Measurements from ENCODE around the gene DNAH10.

DNAH10 gene

GRCh38 chr12:123892180-123892559 lies 130.1 kb downstream of the DNAH10 start:
- H3K36me3 ChIP-seq (ENCODE audit: control insufficient read depth in 4 of 4, insufficient read depth in 4 of 4, low read length in 3 of 4), result no peaks in the 10 kb centered on the region
- 96% methylated on average over 8 of the region's 9 CpGs for WGBS (ENCODE audit: insufficient coverage)
- ChIA-PET CTCF (no interaction called here), POLR2A (no interaction called here)
- peaks cover 0 to 4% (median 0%) of the 10 kb centered on the region in 4 experiments for H3K4me1 ChIP-seq (ENCODE audit: control extremely low read depth in 1 of 4, control insufficient read depth in 4 of 4, insufficient read depth in 4 of 4, low read length in 3 of 4)
- H3K9me3 ChIP-seq (ENCODE audit: control extremely low read depth in 1 of 5, control insufficient read depth in 4 of 5, insufficient read depth in 2 of 5, low read depth in 1 of 5, low read length in 4 of 5), result no peaks in the 10 kb centered on the region
- DNase-seq, result no peak
- no peak overlapping the region for H3K27ac ChIP-seq (ENCODE audit: insufficient read depth in 1 of 2, low read depth in 1 of 2, low read length in 2 of 2, poor library complexity in 1 of 2, severe bottlenecking in 2 of 2)
- H3K27me3 ChIP-seq (replicated peaks in 2 of 5; ENCODE audit: control insufficient read depth in 4 of 5, insufficient read depth in 5 of 5, low read length in 4 of 5), result no peaks in the 10 kb centered on the region
- no peak overlapping the region for H3K4me3 ChIP-seq (ENCODE audit: control insufficient read depth in 1 of 7, extremely low read depth in 1 of 7, insufficient read depth in 4 of 7, low read depth in 2 of 7, low read length in 6 of 7)

GRCh38 chr12:123892853-123893252 lies 130.8 kb downstream of the DNAH10 start:
- H3K4me1 ChIP-seq (ENCODE audit: control extremely low read depth in 1 of 4, control insufficient read depth in 4 of 4, insufficient read depth in 4 of 4, low read length in 3 of 4), result peaks cover 0 to 4% (median 0%) of the 10 kb centered on the region in 4 experiments
- H3K9me3 ChIP-seq (ENCODE audit: control extremely low read depth in 1 of 5, control insufficient read depth in 4 of 5, insufficient read depth in 2 of 5, low read depth in 1 of 5, low read length in 4 of 5), result no peaks in the 10 kb centered on the region
- CTCF ChIA-PET, result no interaction called here
- POLR2A ChIA-PET, result no interaction called here
- 98% methylated on average over 10 of the region's 10 CpGs for WGBS (ENCODE audit: insufficient coverage)
- no peak overlapping the region for H3K27ac ChIP-seq (ENCODE audit: insufficient read depth in 1 of 2, low read depth in 1 of 2, low read length in 2 of 2, poor library complexity in 1 of 2, severe bottlenecking in 2 of 2)
- DNase-seq, result no peak
- H3K36me3 ChIP-seq (ENCODE audit: control insufficient read depth in 4 of 4, insufficient read depth in 4 of 4, low read length in 3 of 4), result no peaks in the 10 kb centered on the region
- no peaks in the 10 kb centered on the region for H3K27me3 ChIP-seq (replicated peaks in 2 of 5; ENCODE audit: control insufficient read depth in 4 of 5, insufficient read depth in 5 of 5, low read length in 4 of 5)
- H3K4me3 ChIP-seq (ENCODE audit: control insufficient read depth in 1 of 7, extremely low read depth in 1 of 7, insufficient read depth in 4 of 7, low read depth in 2 of 7, low read length in 6 of 7), result no peak overlapping the region

- no peak overlapping the region for H3K4me3 ChIP-seq (ENCODE audit: control insufficient read depth in 1 of 7, extremely low read depth in 1 of 7, insufficient read depth in 4 of 7, low read depth in 2 of 7, low read length in 6 of 7)
- DNase-seq, result no peak
- CTCF ChIA-PET, result no interaction called here
- no peaks in the 10 kb centered on the region for H3K27me3 ChIP-seq (replicated peaks in 2 of 5; ENCODE audit: control insufficient read depth in 4 of 5, insufficient read depth in 5 of 5, low read length in 4 of 5)
- WGBS (ENCODE audit: insufficient coverage), result 99% methylated on average over 8 of the region's 9 CpGs
- H3K4me1 ChIP-seq (ENCODE audit: control extremely low read depth in 1 of 4, control insufficient read depth in 4 of 4, insufficient read depth in 4 of 4, low read length in 3 of 4), result peaks cover 0 to 4% (median 0%) of the 10 kb centered on the region in 4 experiments
- no peaks in the 10 kb centered on the region for H3K9me3 ChIP-seq (ENCODE audit: control extremely low read depth in 1 of 5, control insufficient read depth in 4 of 5, insufficient read depth in 2 of 5, low read depth in 1 of 5, low read length in 4 of 5)
- H3K36me3 ChIP-seq (ENCODE audit: control insufficient read depth in 4 of 4, insufficient read depth in 4 of 4, low read length in 3 of 4), result no peaks in the 10 kb centered on the region
- POLR2A ChIA-PET, result no interaction called here
- H3K27ac ChIP-seq (ENCODE audit: insufficient read depth in 1 of 2, low read depth in 1 of 2, low read length in 2 of 2, poor library complexity in 1 of 2, severe bottlenecking in 2 of 2), result no peak overlapping the region
Observed at GRCh38 chr12:123893276-123893675, 131.2 kb downstream of the DNAH10 start.

- 100% methylated on average over 2 of the region's 4 CpGs for WGBS (ENCODE audit: insufficient coverage)
- Histone ChIP-seq H3K4me3 (ENCODE audit: control insufficient read depth in 1 of 7, extremely low read depth in 1 of 7, insufficient read depth in 4 of 7, low read depth in 2 of 7, low read length in 6 of 7) (no peak overlapping the region), H3K4me1 (ENCODE audit: control extremely low read depth in 1 of 4, control insufficient read depth in 4 of 4, insufficient read depth in 4 of 4, low read length in 3 of 4) (peaks cover 0 to 4% (median 0%) of the 10 kb centered on the region in 4 experiments), H3K36me3 (ENCODE audit: control insufficient read depth in 4 of 4, insufficient read depth in 4 of 4, low read length in 3 of 4) (no peaks in the 10 kb centered on the region), H3K27ac (ENCODE audit: insufficient read depth in 1 of 2, low read depth in 1 of 2, low read length in 2 of 2, poor library complexity in 1 of 2, severe bottlenecking in 2 of 2) (no peak overlapping the region), H3K9me3 (ENCODE audit: control extremely low read depth in 1 of 5, control insufficient read depth in 4 of 5, insufficient read depth in 2 of 5, low read depth in 1 of 5, low read length in 4 of 5) (no peaks in the 10 kb centered on the region), H3K27me3 (replicated peaks in 2 of 5; ENCODE audit: control insufficient read depth in 4 of 5, insufficient read depth in 5 of 5, low read length in 4 of 5) (no peaks in the 10 kb centered on the region)
- DNase-seq, result no peak
- ChIA-PET POLR2A (interaction anchor here (0.7 kb wide), 1 partner anchor 17 kb away, joined by 3 read pairs; no protein-coding TSS in a partner anchor), CTCF (no interaction called here)
Observed at GRCh38 chr12:123894823-123895345, 132.8 kb downstream of the DNAH10 start.

GRCh38 chr12:123895451-123895850 lies 133.3 kb downstream of the DNAH10 start:
- DNase-seq, result no peak
- no peaks in the 10 kb centered on the region for H3K27me3 ChIP-seq (replicated peaks in 2 of 5; ENCODE audit: control insufficient read depth in 4 of 5, insufficient read depth in 5 of 5, low read length in 4 of 5)
- H3K9me3 ChIP-seq (ENCODE audit: control extremely low read depth in 1 of 5, control insufficient read depth in 4 of 5, insufficient read depth in 2 of 5, low read depth in 1 of 5, low read length in 4 of 5), result no peaks in the 10 kb centered on the region
- peaks cover 0 to 1% (median 0%) of the 10 kb centered on the region in 4 experiments for H3K4me1 ChIP-seq (ENCODE audit: control extremely low read depth in 1 of 4, control insufficient read depth in 4 of 4, insufficient read depth in 4 of 4, low read length in 3 of 4)
- ChIA-PET CTCF (no interaction called here), POLR2A (interaction anchor here (0.7 kb wide), 1 partner anchor 18 kb away, joined by 3 read pairs; no protein-coding TSS in a partner anchor)
- H3K27ac ChIP-seq (ENCODE audit: insufficient read depth in 1 of 2, low read depth in 1 of 2, low read length in 2 of 2, poor library complexity in 1 of 2, severe bottlenecking in 2 of 2), result no peak overlapping the region
- no peaks in the 10 kb centered on the region for H3K36me3 ChIP-seq (ENCODE audit: control insufficient read depth in 4 of 4, insufficient read depth in 4 of 4, low read length in 3 of 4)
- no peak overlapping the region for H3K4me3 ChIP-seq (ENCODE audit: control insufficient read depth in 1 of 7, extremely low read depth in 1 of 7, insufficient read depth in 4 of 7, low read depth in 2 of 7, low read length in 6 of 7)
- WGBS (ENCODE audit: insufficient coverage), result 93% methylated on average over 8 of the region's 8 CpGs

- 94% methylated on average over 8 of the region's 8 CpGs for WGBS (ENCODE audit: insufficient coverage)
- Histone ChIP-seq H3K36me3 (ENCODE audit: control insufficient read depth in 4 of 4, insufficient read depth in 4 of 4, low read length in 3 of 4) (no peaks in the 10 kb centered on the region), H3K9me3 (ENCODE audit: control extremely low read depth in 1 of 5, control insufficient read depth in 4 of 5, insufficient read depth in 2 of 5, low read depth in 1 of 5, low read length in 4 of 5) (no peaks in the 10 kb centered on the region), H3K4me1 (ENCODE audit: control extremely low read depth in 1 of 4, control insufficient read depth in 4 of 4, insufficient read depth in 4 of 4, low read length in 3 of 4) (peaks cover 0 to 9% (median 8%) of the 10 kb centered on the region in 4 experiments), H3K4me3 (ENCODE audit: control insufficient read depth in 1 of 7, extremely low read depth in 1 of 7, insufficient read depth in 4 of 7, low read depth in 2 of 7, low read length in 6 of 7) (no peak overlapping the region), H3K27me3 (replicated peaks in 2 of 5; ENCODE audit: control insufficient read depth in 4 of 5, insufficient read depth in 5 of 5, low read length in 4 of 5) (no peaks in the 10 kb centered on the region), H3K27ac (ENCODE audit: insufficient read depth in 1 of 2, low read depth in 1 of 2, low read length in 2 of 2, poor library complexity in 1 of 2, severe bottlenecking in 2 of 2) (no peak overlapping the region)
- ChIA-PET CTCF (no interaction called here), POLR2A (no interaction called here)
- no peak for DNase-seq
Observed at GRCh38 chr12:123896767-123897166, 134.7 kb downstream of the DNAH10 start.

GRCh38 chr12:123897221-123897620 lies 135.1 kb downstream of the DNAH10 start:
- DNase-seq, result no peak
- Histone ChIP-seq H3K27me3 (replicated peaks in 2 of 5; ENCODE audit: control insufficient read depth in 4 of 5, insufficient read depth in 5 of 5, low read length in 4 of 5) (no peaks in the 10 kb centered on the region), H3K9me3 (ENCODE audit: control extremely low read depth in 1 of 5, control insufficient read depth in 4 of 5, insufficient read depth in 2 of 5, low read depth in 1 of 5, low read length in 4 of 5) (no peaks in the 10 kb centered on the region), H3K4me3 (ENCODE audit: control insufficient read depth in 1 of 7, extremely low read depth in 1 of 7, insufficient read depth in 4 of 7, low read depth in 2 of 7, low read length in 6 of 7) (no peak overlapping the region), H3K4me1 (ENCODE audit: control extremely low read depth in 1 of 4, control insufficient read depth in 4 of 4, insufficient read depth in 4 of 4, low read length in 3 of 4) (peaks cover 0 to 9% (median 8%) of the 10 kb centered on the region in 4 experiments), H3K36me3 (ENCODE audit: control insufficient read depth in 4 of 4, insufficient read depth in 4 of 4, low read length in 3 of 4) (no peaks in the 10 kb centered on the region), H3K27ac (ENCODE audit: insufficient read depth in 1 of 2, low read depth in 1 of 2, low read length in 2 of 2, poor library complexity in 1 of 2, severe bottlenecking in 2 of 2) (no peak overlapping the region)
- WGBS (ENCODE audit: insufficient coverage), result 90% methylated on average over 4 of the region's 5 CpGs
- CTCF ChIA-PET, result no interaction called here
- POLR2A ChIA-PET, result no interaction called here
